HK-2 (cell line): Measurements from ENCODE around the gene MLLT10.

Experiments used
- DNase-seq: peaks from one replicate; pipeline ENCODE4 v3.0.0-alpha.2; 2018; ENCODE audit not compliant: unreplicated experiment

Gene MLLT10

DNA sequence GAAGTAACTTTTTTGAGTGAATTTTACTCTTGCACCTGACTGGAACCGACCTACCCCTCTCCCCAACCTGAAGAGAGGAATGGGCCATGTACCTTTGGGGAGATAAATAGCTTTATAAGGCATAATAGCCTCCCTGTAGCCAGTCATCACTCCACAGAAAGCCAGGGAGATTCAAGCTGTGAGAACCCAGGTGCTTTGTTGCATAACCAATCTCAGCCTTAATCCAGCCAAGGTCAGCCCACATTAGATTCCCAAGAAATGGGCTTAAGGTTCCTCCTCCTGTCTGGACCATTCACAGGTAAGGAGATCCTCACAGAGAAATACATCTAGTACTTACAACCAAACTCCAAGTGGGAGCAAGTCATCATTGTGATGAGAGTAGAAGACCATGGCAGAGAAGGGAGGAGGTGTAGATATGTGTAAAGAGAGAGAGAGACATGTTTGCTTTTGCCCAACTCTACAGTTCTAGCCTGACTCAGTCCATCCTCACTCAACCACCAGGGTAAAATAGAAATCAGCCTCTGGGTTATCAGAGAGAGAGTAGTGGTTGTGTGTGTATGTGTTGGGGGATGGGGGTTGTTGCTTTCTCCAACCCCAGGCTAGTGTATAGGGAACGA, 32.2 kb upstream of the MLLT10 start:
- no peak for DNase-seq

DNA sequence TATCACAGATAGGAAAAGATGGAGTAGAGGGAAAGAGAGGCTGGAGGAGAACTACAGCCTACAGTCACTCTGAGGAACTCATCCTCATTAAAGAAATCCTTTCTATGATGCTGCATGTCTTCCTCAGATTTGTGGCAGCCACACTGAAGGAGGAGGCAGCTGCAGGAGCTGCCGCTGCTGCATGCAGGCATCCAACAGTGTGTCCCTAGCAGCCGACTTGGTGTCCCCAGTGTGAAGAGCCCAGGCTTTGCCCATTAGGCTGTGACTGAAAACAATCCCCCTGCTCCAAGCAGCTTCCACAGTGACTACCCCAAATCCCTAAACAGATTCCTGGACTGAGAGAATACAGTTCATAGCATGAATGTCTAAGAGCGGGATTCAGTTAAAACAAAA, 31.7 kb upstream of the MLLT10 start:
- no peak for DNase-seq

DNA sequence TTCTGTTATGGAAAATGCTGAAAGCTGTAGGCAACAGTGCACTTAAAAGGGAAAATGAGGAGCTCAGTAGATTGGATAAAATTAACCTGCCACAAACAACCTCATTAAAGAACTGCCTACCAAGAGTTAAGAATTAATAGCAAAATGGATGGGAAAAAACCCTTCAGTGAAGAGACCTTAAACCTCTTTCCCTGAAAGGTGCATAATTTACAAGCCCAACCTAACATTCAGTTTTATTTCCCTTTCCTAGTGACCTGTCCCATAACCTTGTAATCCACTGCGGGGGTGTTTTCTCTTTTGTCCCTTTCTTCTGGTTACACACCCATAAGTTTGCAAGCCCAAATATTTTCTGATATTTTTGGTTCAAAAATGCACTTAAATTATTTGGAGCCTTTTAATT, 30.5 kb upstream of the MLLT10 start:
- DNase-seq: no peak

DNA sequence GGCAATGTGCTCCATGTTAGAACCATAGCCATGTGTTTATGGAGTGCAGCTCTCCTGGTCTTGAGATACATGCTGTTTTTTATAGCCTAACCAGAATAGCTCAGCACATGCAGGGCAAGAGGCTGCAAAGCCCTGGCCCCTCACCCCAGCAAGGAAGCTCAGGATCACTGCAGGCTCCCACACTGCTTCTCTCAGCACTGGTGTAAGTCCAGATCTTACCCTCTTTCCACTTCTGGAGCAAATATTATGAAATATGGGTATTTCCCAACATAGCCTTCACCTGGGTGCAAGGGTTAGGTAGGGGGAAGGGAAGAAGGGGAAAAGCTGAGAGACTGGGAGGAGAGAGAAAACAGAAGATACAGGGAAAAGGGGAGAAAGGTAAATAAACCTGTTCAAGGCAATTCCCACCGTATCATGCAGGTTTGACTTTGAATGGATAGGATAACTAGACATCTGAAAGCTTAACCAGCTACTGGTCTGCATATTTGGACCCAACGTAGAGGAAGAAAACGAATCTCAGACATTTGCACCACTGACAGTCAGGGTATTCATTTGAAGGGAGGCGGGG, 28.2 kb upstream of the MLLT10 start:
- DNase-seq: no peak

DNA sequence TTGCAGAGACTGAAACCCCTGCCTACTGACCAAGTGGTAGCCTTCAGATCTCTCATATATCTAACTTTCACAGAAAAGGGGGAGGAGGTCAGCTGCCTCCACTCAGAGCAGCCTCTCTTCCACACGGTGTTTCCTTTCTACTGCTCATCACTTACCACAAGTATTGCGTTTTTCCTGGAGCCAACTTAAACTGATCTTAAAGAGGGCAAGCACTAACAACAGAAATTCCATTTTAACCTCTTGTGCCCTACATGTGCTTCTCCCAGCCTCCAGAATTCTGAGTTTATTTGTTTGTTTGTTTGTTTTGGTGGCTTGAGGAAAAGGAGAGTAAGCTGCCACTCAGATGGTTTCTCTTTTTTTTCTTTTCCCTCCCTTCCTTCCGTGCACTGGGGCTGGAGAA, 27.7 kb upstream of the MLLT10 start:
- no peak for DNase-seq

DNA sequence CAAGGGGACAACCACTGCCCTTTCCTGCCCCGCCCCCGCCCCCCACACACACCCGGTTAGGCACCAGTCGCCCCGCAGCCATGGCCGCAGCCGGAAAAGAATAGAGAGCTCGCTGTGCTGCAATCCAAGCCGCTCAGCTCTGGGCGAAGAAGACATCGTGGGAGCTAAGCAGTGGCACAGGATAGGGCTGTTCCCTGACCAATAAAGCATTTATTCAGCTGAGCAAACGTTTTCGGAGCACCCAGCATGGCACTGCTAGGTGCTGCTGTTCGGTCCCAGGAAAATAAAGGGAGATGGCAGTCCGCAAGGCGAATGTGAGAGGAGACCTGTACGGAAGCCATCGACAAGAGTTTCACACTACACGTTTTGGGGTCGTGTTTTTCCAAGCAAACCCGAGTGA, 26.9 kb upstream of the MLLT10 start:
- DNase-seq: no peak

DNA sequence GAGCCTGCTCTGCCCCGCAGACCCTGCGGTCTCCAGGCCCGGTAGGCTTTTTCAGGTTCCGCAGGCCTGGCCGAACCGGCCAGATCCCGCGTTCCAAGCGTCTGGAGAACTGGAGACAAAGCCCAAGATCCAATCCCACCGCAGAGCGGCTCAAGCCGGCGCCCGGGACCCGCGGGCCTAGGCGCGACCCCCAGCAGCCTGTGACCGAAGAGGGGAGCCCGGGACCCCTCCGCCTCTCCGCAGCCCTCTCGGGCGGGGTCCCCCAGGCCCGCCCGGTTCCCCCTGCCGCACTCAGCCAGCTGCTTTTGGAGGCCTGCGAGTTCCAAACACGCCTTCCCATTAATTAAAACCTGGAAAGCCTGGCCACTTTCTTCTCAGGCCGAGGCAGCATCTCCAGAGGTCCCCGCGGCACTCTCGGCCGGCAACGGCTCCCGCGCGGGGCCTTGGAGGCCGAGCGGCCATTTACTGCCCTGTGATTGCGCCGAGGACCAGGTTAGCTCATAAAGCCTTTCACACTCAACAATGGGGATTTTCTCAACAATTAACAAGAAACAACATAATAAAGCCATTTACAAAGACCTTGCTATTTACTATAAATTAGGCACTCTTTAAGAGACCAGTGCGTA, 25.2 kb upstream of the MLLT10 start:
- DNase-seq: no peak

DNA sequence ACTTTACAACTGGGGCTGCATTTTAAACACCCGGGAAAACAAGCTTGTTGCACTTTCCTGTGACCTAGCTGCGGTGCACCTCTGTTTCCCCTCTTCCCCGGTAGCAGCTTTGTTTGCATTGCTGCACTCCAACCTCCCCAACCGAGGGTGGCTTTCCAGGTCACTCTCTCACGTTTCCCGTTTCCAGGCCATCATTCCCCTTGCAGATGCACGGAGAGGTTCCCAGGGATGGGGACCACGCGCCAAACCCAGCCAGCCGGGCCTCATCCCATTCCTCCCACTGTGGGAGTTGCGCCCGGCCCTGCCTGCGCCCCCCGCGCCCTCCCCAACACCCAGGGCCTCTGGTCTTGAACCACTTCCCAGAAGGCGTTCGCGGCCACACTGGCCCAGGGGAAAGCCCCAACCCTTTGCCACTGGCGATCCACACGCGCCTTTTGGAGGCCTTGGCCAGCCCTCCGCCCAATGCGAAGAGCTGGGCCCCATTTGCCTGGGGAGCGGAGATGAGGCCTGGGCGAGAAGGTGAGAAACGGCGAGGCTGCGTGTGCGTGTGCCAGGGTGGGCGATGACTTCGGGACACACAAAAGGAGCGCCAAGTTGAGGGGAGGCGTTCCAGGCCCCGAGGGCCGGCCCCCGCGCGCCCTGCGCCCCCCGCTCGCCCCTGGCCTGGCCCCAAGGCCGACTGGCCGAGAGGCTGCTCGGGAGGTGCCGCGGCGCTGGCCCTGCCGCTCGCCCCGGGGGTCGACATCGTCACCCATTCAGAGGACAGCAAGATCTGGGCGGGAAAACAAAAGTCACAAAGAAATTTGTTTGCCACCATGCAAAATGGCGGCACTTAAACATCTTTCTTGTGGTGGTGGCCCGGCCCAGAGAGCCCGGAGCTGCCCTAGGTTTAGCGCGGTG, 24.4 kb upstream of the MLLT10 start:
- DNase-seq: no peak

DNA sequence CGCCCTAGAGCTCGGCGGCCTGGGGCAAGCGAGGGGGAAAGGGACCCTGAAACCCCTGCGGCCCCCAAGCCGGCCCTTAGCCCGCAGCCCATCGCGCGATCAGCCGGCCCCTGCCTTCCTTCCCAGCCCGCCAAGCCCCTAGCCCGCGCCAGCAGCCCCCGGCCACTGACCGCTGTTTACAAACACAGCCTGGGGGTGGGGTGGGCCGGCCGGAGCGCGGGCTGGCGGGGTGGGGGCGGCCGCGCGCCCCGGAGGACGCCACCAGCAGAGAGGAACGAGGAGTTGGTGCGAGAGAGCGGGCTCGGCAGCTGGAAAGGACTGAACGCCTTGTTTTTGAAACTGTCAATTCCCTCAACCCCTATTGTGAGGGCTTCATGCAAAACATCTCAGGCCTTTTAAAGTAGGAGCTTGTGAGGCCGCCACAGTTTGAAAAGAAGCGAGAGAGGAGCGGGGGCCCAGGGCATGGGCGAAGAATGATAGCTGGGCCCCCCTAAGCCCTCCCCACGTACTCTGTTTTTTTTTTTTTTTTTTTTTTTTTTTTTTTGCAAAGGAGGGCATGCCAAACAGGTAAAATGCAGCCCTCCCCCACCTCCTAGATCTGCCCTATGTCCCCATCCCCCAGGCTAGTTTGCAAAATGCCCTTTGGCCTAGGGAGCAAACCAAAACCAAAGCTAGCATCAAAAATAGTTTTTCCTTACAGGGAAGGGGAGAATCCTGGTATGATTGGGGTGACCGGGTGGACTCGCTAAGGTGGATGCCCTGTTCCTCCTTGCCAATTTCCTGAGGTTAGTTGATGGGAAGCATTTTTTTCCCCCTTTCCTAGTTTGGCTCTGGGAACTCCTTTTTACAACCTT, 23.6 kb upstream of the MLLT10 start:
- no peak for DNase-seq

DNA sequence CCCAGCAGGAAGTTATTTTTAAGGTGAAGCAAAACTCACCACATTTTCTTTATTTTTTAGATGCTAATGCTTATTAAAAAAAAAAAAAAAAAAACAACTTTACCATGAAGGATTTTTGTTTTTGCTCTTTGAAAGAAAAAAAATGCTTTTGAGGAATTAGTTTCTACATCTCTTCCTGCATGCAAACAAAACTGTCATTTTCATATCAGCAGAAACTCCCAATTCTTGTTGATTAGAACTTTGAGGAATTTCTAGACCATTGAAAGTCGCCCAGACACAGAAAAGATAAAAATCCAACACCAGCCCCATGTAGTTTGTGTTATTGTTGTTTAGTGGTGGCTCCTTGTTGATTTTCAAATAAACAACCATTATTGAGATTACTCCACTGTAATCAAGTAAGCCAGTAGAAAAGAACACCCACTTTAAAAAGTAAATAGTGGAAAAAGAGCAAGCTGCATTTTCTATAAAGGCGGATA, 22.9 kb upstream of the MLLT10 start:
- DNase-seq: no peak

DNA sequence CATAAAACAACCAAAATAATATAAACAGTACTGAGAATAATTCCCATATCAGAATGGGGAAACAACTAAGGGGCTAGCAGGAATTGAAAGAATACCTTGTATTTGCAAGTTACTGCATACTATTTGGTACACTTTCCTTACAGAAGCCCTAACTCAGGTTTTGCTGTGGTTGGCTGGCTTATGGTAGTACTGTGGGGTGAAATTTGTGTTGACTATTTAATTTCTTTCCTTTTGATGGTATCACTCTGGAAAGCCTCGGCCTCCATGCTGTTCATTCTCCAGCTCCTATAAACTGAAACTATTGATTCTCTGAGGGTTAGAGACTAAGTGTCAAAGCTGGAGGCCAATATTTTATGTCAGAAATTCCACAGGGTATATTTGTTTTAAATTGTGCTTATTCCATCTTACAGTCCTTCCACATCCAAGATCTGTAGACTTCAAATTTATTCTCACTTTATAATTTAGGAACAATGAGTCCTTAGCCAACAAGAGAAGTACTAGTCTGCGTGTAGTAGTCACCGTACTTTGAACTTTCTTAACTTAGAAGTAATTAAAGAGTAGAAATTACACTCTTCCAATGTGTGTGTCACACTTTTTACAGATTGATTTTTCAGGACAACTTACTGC, 22.0 kb upstream of the MLLT10 start:
- DNase-seq: no peak

DNA sequence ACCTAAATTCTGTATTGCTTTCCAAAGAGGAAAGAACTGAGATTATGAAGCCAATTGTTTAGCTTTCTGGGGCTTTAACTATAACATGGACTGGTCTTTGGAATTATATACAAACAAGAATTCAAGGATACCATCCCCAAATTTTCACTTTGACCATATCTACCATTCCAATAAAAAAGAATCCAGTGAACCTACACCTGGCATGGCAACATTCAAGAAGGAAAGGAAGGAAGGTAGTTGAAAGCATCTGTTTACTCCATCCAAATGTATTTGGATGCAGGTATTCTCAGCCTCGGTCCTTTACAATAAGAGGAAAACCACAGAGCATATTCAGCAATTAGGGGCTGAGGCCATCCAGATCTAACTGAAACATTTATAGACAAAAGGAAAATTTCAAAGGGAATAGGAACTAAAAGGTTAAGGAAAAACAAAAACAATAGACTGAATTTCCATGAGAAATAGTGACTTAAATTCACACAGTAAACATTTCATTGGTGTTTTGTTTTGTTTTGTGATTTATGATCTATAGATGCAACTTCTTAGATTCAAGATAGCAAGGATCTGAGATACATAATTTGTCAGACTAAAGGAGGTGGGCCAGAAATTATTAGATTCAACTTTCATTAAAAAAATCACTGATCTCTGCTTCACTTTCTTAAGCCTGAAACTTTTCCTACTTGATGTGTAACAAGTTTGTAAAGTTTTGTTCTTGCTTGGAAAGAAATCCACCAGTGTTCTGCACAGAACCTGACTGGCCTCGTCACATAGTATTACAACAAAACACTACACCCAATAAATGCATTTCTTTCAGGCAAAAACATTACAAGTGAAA, 21.2 kb upstream of the MLLT10 start:
- DNase-seq: no peak

DNA sequence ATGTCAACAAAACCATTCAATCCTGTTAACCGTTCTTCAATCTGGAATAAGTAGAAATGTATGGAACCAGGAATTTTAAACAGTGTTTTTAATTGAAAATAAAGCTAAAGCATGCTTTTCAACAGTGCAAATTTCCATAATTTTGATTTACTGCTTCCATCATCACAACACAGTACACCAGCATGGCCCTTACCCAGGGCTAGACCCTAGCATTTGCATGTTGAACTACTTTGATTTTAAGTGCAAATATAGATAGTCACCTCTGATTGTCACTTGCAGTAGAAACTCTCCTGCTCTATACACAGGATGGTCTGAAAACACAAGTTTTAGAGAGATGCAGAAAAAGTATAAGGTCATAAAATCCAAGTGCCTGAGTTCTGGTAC, 20.6 kb upstream of the MLLT10 start:
- no peak for DNase-seq

DNA sequence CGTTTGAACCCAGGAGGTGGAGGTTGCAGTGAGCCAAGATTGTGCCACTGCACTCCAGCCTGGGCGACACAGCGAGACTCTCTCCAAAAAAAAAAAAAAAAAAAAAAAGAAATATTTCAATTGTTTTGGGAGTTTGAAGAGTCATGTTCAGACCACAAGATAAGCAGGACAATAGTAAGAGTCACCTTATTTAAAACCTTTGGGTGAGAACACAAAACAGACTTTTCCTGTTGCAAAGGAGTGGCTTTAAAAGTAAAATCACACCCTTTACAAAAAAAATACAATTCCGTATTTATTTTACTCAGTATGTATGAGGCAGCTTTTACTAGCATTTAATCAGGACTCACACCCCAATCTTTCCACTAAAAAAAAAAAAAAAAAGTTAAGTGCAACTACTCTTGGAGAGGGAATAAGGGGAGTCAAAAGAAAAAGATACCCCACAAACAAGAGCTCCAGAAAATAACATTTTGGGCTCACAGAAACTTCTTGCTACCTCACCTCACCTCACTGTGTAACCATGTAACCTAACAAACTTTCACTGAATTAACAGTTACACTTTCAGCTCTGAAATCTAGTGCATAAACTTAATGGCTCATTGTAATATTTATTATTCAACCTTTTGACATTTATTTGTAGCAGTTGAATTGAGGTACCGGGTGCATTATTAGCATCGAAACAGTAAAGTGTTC, 19.8 kb upstream of the MLLT10 start:
- no peak for DNase-seq

DNA sequence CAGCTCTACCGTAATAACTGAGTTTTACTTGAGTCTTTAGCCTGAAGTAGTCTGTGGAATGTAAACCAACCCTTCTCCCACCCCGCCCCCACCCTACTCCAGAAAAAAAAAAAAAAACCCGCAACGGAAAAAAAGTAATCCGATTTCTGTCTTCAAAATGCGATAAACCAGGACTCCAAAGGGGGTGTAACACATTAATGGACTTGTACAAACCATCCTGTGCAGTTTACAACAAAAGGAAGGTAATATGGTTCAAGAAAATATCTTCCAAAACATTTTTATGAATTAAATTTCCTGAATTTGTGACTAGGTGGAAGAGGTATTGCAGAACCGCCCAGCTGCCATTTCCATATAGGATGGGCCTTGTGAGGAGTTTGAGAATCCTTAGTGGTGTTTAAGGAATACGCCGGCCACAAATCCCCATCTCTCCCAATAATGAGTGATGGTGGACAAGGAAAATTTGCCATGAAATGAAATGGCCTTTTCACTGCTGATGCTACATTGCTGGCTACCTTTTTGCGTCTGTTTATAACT, 19.1 kb upstream of the MLLT10 start:
- no peak for DNase-seq

DNA sequence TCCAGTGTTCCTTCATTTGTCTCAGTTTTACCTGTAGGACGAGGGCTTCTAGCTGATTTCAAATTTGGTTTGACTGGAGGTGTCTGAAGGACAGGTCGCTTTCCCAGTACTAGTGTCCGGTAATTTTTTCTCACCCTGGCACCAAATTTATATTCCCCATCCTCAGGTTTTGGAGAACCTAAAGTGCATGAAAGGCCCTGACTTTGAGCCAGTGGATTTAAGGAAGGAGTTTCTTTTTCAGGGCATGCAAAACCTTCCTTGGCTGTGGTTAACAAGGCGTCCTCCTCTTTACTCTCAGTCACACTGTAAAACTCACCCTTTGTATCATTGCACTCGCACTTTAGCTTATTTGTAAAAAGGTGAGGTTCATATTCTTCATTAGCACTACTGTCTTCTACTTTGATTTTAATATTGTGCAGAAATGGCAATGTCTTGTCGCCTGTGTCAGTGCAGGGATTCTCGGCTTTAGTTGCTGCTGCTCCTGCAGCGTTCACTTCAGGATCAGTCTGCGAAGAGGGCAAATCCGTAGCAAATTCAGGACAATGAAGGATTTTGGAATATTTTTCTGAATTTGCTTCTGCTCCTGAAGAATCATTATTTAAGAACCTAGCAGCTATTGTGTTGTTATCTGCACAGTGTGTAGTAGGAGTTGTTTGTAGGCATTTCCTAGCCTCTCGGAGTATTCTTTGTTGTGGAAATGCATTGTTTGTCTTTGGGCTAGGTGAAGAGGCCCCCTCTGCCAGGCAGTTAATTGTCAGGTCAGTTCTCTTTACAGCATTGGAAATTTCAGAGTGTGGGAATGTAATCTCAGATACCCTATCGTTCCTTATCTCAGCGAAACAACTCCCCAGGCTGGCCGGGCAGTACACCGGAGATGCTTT, 18.4 kb upstream of the MLLT10 start:
- DNase-seq: no peak

DNA sequence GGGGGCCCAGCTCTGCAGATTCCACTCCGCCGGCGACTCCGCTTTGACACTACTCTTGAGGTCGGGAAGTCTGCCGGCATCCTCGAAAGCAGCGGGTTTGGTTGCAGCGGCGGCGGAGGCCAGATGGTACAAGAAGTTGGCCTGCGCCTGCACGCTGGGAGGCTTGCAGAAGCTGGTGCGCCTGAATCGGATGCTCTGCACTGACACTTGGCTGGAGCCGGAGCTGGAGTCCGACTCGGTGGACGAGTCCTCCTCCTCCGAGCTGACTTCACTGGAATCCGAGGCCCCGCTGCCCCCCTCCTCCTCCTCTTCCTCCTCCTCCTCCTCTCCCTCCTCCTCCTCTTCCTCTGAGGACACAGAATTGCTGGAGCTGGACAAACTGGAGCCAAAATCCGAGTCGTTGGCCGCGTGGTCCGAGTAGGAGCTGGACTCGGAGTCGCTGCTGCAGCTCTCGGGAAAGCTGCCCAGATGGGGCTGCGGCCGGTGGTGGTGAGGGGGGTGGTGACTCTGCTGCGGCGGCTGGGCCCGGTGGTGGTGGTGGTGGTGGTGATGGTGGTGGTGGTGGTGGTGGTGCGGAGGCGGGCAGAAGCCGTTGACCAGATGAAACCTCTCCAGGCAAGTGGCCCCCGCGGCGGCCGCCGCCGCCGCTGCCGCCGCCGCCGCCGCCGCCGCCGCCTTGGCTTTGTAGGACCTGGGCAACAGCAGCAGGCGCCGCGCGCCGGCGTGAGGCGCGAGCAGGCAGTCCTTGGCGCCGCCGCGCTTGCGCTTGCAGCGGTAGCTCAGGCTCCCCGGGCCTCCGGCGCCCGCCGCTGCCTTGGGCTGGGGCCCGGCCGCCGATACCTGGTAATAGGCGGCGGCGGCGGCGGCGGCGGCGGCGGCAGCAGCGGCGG, 17.5 kb upstream of the MLLT10 start:
- peak; percentile 58 for DNase-seq
